ENCODE measurements around the gene PRKCH. TPM values are rescaled to one million over a fixed set of nuclear protein-coding genes. Genes with fewer than 3 reads are reported as not detected.

The PRKCH gene
- 13.1 and 17.0 TPM in 2 replicates for total RNA-seq

DNA sequence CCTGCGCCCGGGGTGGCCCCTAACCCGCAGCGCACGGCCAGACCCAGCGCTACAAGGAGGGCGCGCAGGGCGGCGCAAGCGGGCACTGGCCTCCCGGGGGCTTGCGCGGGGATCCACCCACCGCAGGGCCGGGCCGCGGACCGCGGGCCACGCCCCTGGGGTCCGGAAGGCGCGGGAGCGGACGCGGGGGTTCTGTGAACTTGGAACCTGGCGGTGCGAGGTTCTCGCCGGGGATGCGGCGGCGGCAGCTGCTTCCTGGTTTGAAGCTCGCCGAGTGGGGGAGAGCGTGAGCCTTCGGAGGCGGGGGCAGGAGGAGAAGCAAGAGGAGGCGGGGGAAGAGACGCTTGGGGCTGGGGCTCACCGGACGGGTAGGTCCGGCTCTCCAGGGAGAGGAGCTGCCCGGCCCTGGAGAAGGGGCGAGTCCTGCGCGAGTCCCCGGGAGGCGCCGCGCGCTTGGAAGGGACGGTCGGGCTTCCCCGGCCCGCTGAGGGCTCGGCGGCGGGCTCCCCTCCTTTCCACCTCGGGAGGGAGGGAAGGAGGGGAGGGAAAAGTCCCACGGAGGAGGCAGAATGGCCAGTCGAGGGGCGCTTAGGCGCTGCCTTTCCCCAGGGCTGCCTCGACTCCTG lies at the start of gene PRKCH:
TSS of gene PRKCH (plus strand) at position 195 of the 626 bp plus-strand sequence. CDS start 523 bp downstream, outside the sequence.

DNA sequence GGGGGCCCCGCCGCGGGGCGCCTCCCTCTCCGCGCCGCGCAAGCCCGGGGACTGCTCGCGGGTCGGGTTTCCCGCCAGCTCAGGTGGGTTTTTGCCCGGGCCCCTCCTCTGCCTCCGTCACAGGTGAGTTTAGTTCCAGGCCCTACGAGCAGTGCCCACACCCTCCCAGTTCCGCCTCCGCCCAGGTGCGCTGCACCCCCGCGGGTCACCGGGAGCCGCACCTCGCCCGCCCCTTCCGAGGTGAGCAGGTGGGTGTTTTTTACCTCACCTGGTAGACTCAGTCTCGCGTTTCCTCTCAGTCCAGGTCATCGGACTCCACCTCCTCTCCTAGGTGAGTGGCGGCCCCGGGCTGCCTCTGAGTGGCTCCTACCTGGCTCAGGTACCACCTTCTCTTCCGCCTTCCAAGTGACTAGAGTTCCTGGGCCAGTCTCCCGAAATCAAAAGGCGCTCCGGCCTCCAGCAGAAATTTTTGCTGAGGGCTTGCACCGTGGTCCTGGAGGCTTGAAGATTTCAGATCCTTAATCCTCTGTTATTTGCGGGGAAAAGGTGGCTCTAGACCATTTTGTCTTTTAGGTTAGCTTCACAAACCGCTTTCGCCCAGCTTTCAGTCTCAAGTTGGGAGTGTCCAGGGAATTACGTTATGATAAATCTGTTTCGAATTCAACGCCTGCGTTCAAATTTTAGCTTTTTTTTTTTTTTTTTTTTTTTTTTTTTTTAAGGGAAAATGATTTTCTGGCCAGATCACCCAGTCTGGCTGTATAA lies 40.0 kb upstream of the PRKCH start, which contains the start of gene TMEM30B:
TSS of gene TMEM30B (minus strand) at position 153 of the 762 bp plus-strand sequence. CDS start 191 bp downstream, outside the sequence.

Other genes starting within 250 kb of the PRKCH start
- gene TMEM30B, start 40.2 kb upstream of the PRKCH start, total RNA-seq = 0.86 and 2.3 TPM in 2 replicates

Data from smooth muscle cell of the pulmonary artery (primary cell).